Panc1 (cell line): ENCODE data around the gene NFATC2. TPM values are rescaled to one million over a fixed set of nuclear protein-coding genes. Genes with fewer than 3 reads are reported as not detected.

Experiments used
- ATAC-seq: fragments of 200-7000 bp; cut with Tn5 transposase; 2 replicates; pipeline ENCODE4 v1.9.1; 2020; ENCODE audit warnings: mild to moderate bottlenecking, moderate library complexity
- BruUV-seq: library from RNA; stranded (reverse); fragments of 400-500 nt; replicated peaks from 2 replicates; lab custom pipeline; 2021; lab: Mats Ljungman, UMichigan
- CTCF ChIA-PET: fragments of 300-600 bp; sonication (Branson Sonifier 250); formaldehyde crosslinking; loops from one replicate; lab custom pipeline; 2022; ENCODE audit warnings: antibody characterized with exemption; lab: Charles Lee
- POLR2A ChIA-PET: fragments of 300-600 bp; sonication (Branson Sonifier 250); formaldehyde crosslinking; loops from one replicate; lab custom pipeline; 2022; ENCODE audit warnings: antibody characterized with exemption; lab: Charles Lee
- DNase-seq: peaks from one replicate; pipeline ENCODE4 v3.0.0-alpha.2; 2010; ENCODE audit warnings: low read depth, low spot score
- H3K27ac ChIP-seq: 2 replicates; pipeline ENCODE4 v1.5.1; 2011; ENCODE audit warnings: mild to moderate bottlenecking, low read length, inconsistent platforms
- H3K27me3 ChIP-seq: fragments of 200-500 bp; sonication (Bioruptor generic); 2 replicates; pipeline ENCODE4 v1.6.0; 2014; ENCODE audit warnings: low read length, inconsistent platforms; ENCODE audit not compliant: control insufficient read depth, insufficient read depth
- H3K36me3 ChIP-seq: fragments of 200-500 bp; sonication (Bioruptor generic); 2 replicates; pipeline ENCODE4 v1.5.1; 2014; ENCODE audit warnings: inconsistent platforms, mild to moderate bottlenecking, low read length, moderate library complexity; ENCODE audit not compliant: control insufficient read depth, insufficient read depth
- H3K4me1 ChIP-seq: 2 replicates; pipeline ENCODE4 v1.5.1; 2011; ENCODE audit warnings: inconsistent platforms, mild to moderate bottlenecking, low read length, moderate library complexity; ENCODE audit not compliant: control insufficient read depth, insufficient read depth
- H3K4me3 ChIP-seq, 2 experiments: 2 replicates each; pipeline ENCODE4 v1.5.1; 2011 to 2012; ENCODE audit warnings: low read depth in 2 of 2, low read length in 2 of 2, mild to moderate bottlenecking in 2 of 2, inconsistent platforms in 1 of 2, moderate library complexity in 1 of 2
- H3K9me3 ChIP-seq: fragments of 200-500 bp; sonication (Bioruptor generic); 2 replicates; pipeline ENCODE4 v1.5.1; 2014; ENCODE audit warnings: low read depth, mild to moderate bottlenecking, inconsistent platforms, low read length, moderate library complexity; ENCODE audit not compliant: control insufficient read depth, insufficient read depth
- POLR2AphosphoS5 ChIP-seq: IDR thresholded peaks from 2 replicates; pipeline ENCODE4 v1.6.1; 2012; ENCODE audit warnings: mild to moderate bottlenecking, low read depth, low read length, moderate library complexity
- SIN3A ChIP-seq: IDR thresholded peaks from 2 replicates; pipeline ENCODE4 v1.6.1; 2012; ENCODE audit warnings: low read depth, mild to moderate bottlenecking, low read length, moderate library complexity, borderline replicate concordance; ENCODE audit not compliant: insufficient read depth
- TCF7L2 ChIP-seq: IDR thresholded peaks from 2 replicates; pipeline ENCODE4 v1.6.1; 2011; ENCODE audit warnings: mild to moderate bottlenecking, low read depth, low read length, inconsistent platforms
- in situ Hi-C: cut with HindIII; loops from 2 replicates; pipeline ENCODE4 v1.10.0; 2016; ENCODE audit warnings: low sequenced_read_pairs, low pct_unique_long_range_greater_than_20kb
- intact Hi-C: fragments of 100-400 bp; cut with micrococcal nuclease; formaldehyde crosslinking; loops from one replicate; pipeline ENCODE4 v1.10.0; 2022; ENCODE audit not compliant: unreplicated experiment
- total RNA-seq: library from RNA; stranded (reverse); gene quantifications from one replicate; pipeline ENCODE4 v1.2.1, GENCODE V29; 2021; ENCODE audit not compliant: unreplicated experiment
- TF ChIP-seq, protein P1 (sequence below): fragments of 450-650 bp; IDR thresholded peaks from 2 replicates; pipeline ENCODE4 v1.5.1; 2017; ENCODE audit warnings: mild to moderate bottlenecking
- TF ChIP-seq, protein P2 (sequence below), 2 experiments: IDR thresholded peaks; 2 replicates each; pipeline ENCODE4 v1.6.1; 2011 to 2012; ENCODE audit warnings: low read depth in 2 of 2, control low read depth in 1 of 2, low read length in 1 of 2, mild to moderate bottlenecking in 1 of 2, moderate library complexity in 1 of 2; ENCODE audit not compliant: insufficient read depth in 1 of 2

The NFATC2 gene
- total RNA-seq, 1 experiment from 2014 or later: 10.6 TPM

DNA sequence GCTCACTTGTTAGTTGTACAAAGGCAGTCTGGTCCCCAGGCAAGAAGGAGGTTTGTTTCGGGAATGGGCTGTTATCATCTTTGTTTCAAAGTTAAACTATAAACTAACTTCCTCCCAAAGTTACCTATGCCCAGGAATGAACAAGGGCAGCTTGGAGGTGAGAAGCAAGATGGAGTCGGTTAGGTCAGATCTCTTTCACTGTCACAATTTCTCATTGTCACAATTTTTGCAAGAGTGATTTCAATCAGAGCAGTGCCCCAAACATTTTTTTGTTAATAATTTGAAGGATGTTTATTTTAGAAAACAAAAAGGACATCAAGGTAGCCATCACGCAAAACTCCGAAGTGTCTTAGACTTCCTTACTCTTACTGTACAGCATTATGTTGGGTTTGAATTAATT is 170.8 kb downstream of the NFATC2 start:
- H3K27ac ChIP-seq: no peak overlapping the region
- TF ChIP-seq, protein P1, sequence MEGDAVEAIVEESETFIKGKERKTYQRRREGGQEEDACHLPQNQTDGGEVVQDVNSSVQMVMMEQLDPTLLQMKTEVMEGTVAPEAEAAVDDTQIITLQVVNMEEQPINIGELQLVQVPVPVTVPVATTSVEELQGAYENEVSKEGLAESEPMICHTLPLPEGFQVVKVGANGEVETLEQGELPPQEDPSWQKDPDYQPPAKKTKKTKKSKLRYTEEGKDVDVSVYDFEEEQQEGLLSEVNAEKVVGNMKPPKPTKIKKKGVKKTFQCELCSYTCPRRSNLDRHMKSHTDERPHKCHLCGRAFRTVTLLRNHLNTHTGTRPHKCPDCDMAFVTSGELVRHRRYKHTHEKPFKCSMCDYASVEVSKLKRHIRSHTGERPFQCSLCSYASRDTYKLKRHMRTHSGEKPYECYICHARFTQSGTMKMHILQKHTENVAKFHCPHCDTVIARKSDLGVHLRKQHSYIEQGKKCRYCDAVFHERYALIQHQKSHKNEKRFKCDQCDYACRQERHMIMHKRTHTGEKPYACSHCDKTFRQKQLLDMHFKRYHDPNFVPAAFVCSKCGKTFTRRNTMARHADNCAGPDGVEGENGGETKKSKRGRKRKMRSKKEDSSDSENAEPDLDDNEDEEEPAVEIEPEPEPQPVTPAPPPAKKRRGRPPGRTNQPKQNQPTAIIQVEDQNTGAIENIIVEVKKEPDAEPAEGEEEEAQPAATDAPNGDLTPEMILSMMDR: no peak
- TF ChIP-seq POLR2AphosphoS5 (no peak), TCF7L2 (no peak), SIN3A (no peak)
- TF ChIP-seq, protein P2, sequence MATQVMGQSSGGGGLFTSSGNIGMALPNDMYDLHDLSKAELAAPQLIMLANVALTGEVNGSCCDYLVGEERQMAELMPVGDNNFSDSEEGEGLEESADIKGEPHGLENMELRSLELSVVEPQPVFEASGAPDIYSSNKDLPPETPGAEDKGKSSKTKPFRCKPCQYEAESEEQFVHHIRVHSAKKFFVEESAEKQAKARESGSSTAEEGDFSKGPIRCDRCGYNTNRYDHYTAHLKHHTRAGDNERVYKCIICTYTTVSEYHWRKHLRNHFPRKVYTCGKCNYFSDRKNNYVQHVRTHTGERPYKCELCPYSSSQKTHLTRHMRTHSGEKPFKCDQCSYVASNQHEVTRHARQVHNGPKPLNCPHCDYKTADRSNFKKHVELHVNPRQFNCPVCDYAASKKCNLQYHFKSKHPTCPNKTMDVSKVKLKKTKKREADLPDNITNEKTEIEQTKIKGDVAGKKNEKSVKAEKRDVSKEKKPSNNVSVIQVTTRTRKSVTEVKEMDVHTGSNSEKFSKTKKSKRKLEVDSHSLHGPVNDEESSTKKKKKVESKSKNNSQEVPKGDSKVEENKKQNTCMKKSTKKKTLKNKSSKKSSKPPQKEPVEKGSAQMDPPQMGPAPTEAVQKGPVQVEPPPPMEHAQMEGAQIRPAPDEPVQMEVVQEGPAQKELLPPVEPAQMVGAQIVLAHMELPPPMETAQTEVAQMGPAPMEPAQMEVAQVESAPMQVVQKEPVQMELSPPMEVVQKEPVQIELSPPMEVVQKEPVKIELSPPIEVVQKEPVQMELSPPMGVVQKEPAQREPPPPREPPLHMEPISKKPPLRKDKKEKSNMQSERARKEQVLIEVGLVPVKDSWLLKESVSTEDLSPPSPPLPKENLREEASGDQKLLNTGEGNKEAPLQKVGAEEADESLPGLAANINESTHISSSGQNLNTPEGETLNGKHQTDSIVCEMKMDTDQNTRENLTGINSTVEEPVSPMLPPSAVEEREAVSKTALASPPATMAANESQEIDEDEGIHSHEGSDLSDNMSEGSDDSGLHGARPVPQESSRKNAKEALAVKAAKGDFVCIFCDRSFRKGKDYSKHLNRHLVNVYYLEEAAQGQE (IDR thresholded peaks at IDR 0.05; ENCODE audit: insufficient read depth in 1 of 2, low read depth in 2 of 2, low read length in 1 of 2): no peak
- POLR2A ChIA-PET: no interaction called here
- no TSS peak for BruUV-seq
- no peaks in the 10 kb centered on the region for H3K27me3 ChIP-seq
- H3K36me3 ChIP-seq: no peaks in the 10 kb centered on the region
- no peaks in the 10 kb centered on the region for H3K9me3 ChIP-seq
- no peak overlapping the region for H3K4me3 ChIP-seq
- ATAC-seq: no peak
- no peak for DNase-seq
- in situ Hi-C loops: no loop called here
- CTCF ChIA-PET: interaction anchor here (0.5 to 1.9 kb wide), 3 partner anchors 21 to 384 kb away, joined by 3 to 7 read pairs (median 4); no protein-coding TSS in a partner anchor
- H3K4me1 ChIP-seq: no peaks in the 10 kb centered on the region
- intact Hi-C loops: loop anchor here (1.0 to 2.0 kb wide), 2 partner anchors 223 to 253 kb away; no protein-coding TSS in a partner anchor

DNA sequence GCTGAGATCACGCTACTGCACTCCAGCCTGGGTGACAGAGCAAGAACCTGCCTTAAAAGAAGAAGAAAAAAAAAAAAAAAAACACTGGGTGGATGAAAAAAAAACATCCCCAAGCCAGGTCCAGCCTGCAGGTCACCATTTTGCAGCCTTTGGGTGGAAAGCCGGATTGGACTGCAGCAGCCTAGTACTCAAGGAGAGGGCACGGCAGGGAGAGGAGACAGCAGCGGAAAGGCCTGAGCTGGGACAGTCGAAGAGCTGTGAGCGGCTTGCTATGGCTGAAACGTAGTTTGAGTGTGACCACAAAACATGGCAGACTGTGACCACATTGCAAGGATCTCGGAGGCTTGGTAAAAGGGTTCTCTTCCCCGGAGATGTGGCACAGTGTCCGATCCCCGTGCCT is 173.0 kb downstream of the NFATC2 start:
- H3K4me3 ChIP-seq: no peak overlapping the region
- no peaks in the 10 kb centered on the region for H3K4me1 ChIP-seq
- in situ Hi-C loops (no loop called here), intact Hi-C loops (no loop called here)
- H3K9me3 ChIP-seq: no peaks in the 10 kb centered on the region
- H3K27me3 ChIP-seq: no peaks in the 10 kb centered on the region
- no peak overlapping the region for H3K27ac ChIP-seq
- CTCF ChIA-PET: no interaction called here
- ATAC-seq: no peak
- TF ChIP-seq SIN3A (no peak), POLR2AphosphoS5 (no peak), TCF7L2 (no peak)
- TF ChIP-seq, protein P2 (IDR thresholded peaks at IDR 0.05; ENCODE audit: insufficient read depth in 1 of 2, low read depth in 2 of 2, low read length in 1 of 2): no peak
- TF ChIP-seq, protein P1: no peak
- DNase-seq: no peak
- POLR2A ChIA-PET: no interaction called here
- no peaks in the 10 kb centered on the region for H3K36me3 ChIP-seq
- BruUV-seq: no TSS peak
